ENCODE results near the gene TJP3.
A peak's percentile ranks its signal among the peaks of the same experiment; 100 is the strongest.
"Not testable (repeated sequence)": the region's sequence is repeated elsewhere in the genome, so short reads cannot be mapped to it uniquely, and the experiment has no call there.

TJP3 gene

GRCh38 chr19:3745363-3746045 is 37.3 kb downstream of the TJP3 start:
- DNase-seq (ENCODE audit: low spot score), result no peak

GRCh38 chr19:3746371-3747056 is 38.3 kb downstream of the TJP3 start:
- DNase-seq (ENCODE audit: low spot score), result no peak

- no peak for DNase-seq (ENCODE audit: low spot score)
Observed at GRCh38 chr19:3748965-3749364, 40.8 kb downstream of the TJP3 start.

- DNase-seq (ENCODE audit: low spot score), result no peak
Observed at GRCh38 chr19:3750211-3750610, 42.0 kb downstream of the TJP3 start.

GRCh38 chr19:3751236-3751635 is 43.1 kb downstream of the TJP3 start:
- DNase-seq (ENCODE audit: low spot score), result no peak

- no peak for DNase-seq (ENCODE audit: low spot score)
Observed at GRCh38 chr19:3752492-3752891, 44.3 kb downstream of the TJP3 start.

GRCh38 chr19:3753631-3754410 is 45.6 kb downstream of the TJP3 start:
- DNase-seq (ENCODE audit: low spot score), result no peak

- not testable (repeated sequence) for DNase-seq (ENCODE audit: low spot score)
Observed at GRCh38 chr19:3757705-3758104, 49.5 kb downstream of the TJP3 start.

GRCh38 chr19:3758297-3758696 is 50.1 kb downstream of the TJP3 start:
- not testable (repeated sequence) for DNase-seq (ENCODE audit: low spot score)

- DNase-seq (ENCODE audit: low spot score), result no peak
Observed at GRCh38 chr19:3759482-3760254, 51.5 kb downstream of the TJP3 start.

GRCh38 chr19:3760871-3761361 is 52.7 kb downstream of the TJP3 start:
- no peak for DNase-seq (ENCODE audit: low spot score)

- DNase-seq (ENCODE audit: low spot score), result peak; percentile 95
Observed at GRCh38 chr19:3761382-3762129, 53.4 kb downstream of the TJP3 start, which contains the start of gene APBA3. Gene APBA3, minus strand, starts transcription at chr19:3761692. Its CDS starts 1,428 bp downstream, at chr19:3760264.

GRCh38 chr19:3762130-3762473 is 53.9 kb downstream of the TJP3 start:
- no peak for DNase-seq (ENCODE audit: low spot score)

- peak; percentile 98 for DNase-seq (ENCODE audit: low spot score)
Observed at GRCh38 chr19:3762501-3763459, 54.6 kb downstream of the TJP3 start, which contains the start of gene MRPL54. Gene MRPL54, plus strand, starts transcription at chr19:3762682. Its CDS starts 19 bp downstream, at chr19:3762701.

GRCh38 chr19:3765121-3765520 is 56.9 kb downstream of the TJP3 start:
- DNase-seq (ENCODE audit: low spot score), result no peak

- DNase-seq (ENCODE audit: low spot score), result not testable (repeated sequence)
Observed at GRCh38 chr19:3765757-3766156, 57.6 kb downstream of the TJP3 start.

- DNase-seq (ENCODE audit: low spot score), result no peak
Observed at GRCh38 chr19:3766520-3766919, 58.3 kb downstream of the TJP3 start.

- DNase-seq (ENCODE audit: low spot score), result no peak
Observed at GRCh38 chr19:3767050-3767449, 58.9 kb downstream of the TJP3 start.

- no peak for DNase-seq (ENCODE audit: low spot score)
Observed at GRCh38 chr19:3768015-3768747, 60.0 kb downstream of the TJP3 start.

Measured in iPS-NIHi11 (cell line).